AG09309 (cell line): ENCODE measurements around the gene PKIB.

Source experiments
- DNase-seq: peaks from one replicate; pipeline ENCODE4 v3.0.0-alpha.2; 2010; ENCODE audit warnings: low read depth
- H3K4me3 ChIP-seq: 2 replicates; pipeline ENCODE4 v1.5.1; 2011; ENCODE audit warnings: mild to moderate bottlenecking, low read depth, low read length, moderate library complexity; ENCODE audit not compliant: control insufficient read depth
- TF ChIP-seq, protein P1 (sequence below): IDR thresholded peaks from 2 replicates; pipeline ENCODE4 v1.5.1; 2011; ENCODE audit warnings: mild to moderate bottlenecking, low read depth, low read length, inconsistent platforms; ENCODE audit not compliant: insufficient read depth, control insufficient read depth; ENCODE audit errors: missing control alignments

The PKIB gene

DNA sequence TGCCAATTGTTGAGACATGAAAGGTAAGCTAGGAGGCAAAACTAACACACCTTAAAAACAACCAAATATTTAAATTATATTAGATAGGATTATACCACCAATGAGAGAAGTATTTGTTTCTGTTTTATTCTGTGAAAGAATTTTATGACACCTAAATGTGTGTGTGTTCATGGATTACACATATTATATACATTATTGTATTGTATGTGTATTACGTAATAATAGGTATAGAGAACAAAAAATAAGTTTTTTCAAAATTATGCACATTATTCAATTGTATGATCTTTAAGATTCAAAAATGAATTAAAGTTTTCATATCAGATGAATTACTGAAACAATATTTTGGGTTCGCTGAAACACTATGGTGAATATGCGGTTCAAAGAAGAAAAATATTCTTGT lies 85.0 kb downstream of the PKIB start:
- TF ChIP-seq, protein P1, sequence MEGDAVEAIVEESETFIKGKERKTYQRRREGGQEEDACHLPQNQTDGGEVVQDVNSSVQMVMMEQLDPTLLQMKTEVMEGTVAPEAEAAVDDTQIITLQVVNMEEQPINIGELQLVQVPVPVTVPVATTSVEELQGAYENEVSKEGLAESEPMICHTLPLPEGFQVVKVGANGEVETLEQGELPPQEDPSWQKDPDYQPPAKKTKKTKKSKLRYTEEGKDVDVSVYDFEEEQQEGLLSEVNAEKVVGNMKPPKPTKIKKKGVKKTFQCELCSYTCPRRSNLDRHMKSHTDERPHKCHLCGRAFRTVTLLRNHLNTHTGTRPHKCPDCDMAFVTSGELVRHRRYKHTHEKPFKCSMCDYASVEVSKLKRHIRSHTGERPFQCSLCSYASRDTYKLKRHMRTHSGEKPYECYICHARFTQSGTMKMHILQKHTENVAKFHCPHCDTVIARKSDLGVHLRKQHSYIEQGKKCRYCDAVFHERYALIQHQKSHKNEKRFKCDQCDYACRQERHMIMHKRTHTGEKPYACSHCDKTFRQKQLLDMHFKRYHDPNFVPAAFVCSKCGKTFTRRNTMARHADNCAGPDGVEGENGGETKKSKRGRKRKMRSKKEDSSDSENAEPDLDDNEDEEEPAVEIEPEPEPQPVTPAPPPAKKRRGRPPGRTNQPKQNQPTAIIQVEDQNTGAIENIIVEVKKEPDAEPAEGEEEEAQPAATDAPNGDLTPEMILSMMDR = no peak
- H3K4me3 ChIP-seq = no peak overlapping the region
- DNase-seq = no peak

GRCh38 chr6:122696079-122696478 lies 85.9 kb downstream of the PKIB start:
- H3K4me3 ChIP-seq = no peak overlapping the region
- TF ChIP-seq, protein P1 = no peak
- DNase-seq = no peak

- DNase-seq = no peak
- TF ChIP-seq, protein P1 = no peak
- no peak overlapping the region for H3K4me3 ChIP-seq
These were observed 86.6 kb downstream of the PKIB start for GRCh38 chr6:122696853-122697252.

GRCh38 chr6:122697458-122697857 lies 87.3 kb downstream of the PKIB start:
- no peak for DNase-seq
- TF ChIP-seq, protein P1 = no peak
- no peak overlapping the region for H3K4me3 ChIP-seq

- TF ChIP-seq, protein P1 = no peak
- no peak for DNase-seq
- no peak overlapping the region for H3K4me3 ChIP-seq
These were observed 91.5 kb downstream of the PKIB start for GRCh38 chr6:122701666-122702065.

DNA sequence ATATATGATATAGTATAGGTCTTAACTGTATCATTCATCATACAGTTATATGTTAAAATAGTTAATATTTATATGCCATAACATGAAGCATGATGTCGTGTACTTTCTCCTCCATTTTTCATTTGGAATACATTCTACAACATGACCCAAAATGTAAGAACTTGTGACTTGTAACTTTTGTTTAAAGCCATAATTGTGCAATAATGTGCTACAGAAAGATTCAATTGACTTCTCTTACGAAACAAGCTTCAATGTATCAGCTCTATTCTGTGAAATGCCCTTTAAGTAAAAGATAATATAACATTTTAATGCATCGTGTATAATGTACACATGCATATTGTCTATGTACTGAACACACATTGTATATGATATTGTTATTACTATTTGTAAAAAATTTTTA lies 92.6 kb downstream of the PKIB start:
- TF ChIP-seq, protein P1 = no peak
- no peak for DNase-seq
- H3K4me3 ChIP-seq = no peak overlapping the region

DNA sequence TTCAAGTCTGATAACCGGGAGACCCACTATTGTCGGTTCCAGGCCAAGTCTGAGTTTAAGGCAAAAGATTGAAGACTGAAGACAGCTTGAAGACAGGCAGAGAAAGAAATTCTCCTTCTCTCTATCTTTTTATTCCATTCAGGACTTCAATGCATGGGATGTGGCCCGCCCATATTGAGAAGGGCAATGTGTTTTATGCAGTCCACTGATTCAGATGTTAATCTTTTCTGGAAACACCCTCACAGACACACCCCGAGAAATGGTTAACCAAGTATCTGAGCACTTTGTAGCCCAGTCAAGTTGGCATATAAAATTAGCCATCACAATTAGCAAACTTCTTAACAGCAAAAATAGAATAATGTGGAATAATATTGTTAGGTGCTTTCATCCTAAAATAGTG lies 93.9 kb downstream of the PKIB start:
- no peak overlapping the region for H3K4me3 ChIP-seq
- TF ChIP-seq, protein P1 = no peak
- no peak for DNase-seq
